ENCODE results near the gene FGD2. TPM values are rescaled to one million over a fixed set of nuclear protein-coding genes. Genes with fewer than 3 reads are reported as not detected.

Gene FGD2
- total RNA-seq, 1 donor from 2014 or later = not detected

DNA sequence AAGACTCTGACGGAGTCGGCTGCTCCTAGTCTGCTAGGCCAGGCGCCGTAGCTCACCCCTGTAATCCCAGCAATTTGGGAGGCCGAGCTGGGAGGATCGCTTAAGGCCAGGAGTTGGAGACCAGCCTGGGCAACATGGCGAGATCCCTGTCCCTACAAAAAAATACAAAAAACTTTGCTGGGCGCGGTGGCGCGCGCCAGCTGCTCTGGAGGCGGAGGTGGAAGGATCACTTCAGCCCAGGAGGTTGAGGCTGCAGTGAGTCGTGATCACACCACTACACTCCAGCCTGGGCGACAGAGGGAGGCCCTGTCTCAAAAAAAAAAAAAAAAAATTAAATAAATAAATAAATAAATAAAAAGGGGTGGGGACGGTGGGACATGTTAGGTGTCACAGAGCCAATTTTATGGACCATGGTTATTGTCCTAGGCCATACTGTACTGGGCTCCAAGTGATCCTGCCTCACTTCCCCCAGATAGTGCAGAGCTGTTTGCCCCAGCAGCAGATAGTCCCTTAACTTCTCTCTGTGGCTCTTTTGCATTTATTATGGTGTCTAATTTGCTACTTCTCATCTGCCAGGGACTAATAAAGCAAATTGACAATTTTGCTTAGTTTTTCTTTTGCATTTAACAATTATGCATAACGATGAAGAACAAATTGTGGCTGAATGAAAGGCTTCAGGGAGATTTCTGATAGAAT is 45.8 kb upstream of the FGD2 start:
- H3K36me3 Mint-ChIP-seq (ENCODE audit: insufficient read depth) = no peaks in the 10 kb centered on the region
- H3K4me3 Mint-ChIP-seq (ENCODE audit: low read depth) = no peak overlapping the region
- TF ChIP-seq, protein P1, sequence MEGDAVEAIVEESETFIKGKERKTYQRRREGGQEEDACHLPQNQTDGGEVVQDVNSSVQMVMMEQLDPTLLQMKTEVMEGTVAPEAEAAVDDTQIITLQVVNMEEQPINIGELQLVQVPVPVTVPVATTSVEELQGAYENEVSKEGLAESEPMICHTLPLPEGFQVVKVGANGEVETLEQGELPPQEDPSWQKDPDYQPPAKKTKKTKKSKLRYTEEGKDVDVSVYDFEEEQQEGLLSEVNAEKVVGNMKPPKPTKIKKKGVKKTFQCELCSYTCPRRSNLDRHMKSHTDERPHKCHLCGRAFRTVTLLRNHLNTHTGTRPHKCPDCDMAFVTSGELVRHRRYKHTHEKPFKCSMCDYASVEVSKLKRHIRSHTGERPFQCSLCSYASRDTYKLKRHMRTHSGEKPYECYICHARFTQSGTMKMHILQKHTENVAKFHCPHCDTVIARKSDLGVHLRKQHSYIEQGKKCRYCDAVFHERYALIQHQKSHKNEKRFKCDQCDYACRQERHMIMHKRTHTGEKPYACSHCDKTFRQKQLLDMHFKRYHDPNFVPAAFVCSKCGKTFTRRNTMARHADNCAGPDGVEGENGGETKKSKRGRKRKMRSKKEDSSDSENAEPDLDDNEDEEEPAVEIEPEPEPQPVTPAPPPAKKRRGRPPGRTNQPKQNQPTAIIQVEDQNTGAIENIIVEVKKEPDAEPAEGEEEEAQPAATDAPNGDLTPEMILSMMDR (IDR thresholded peaks at IDR 0.05; ENCODE audit: unreplicated experiment) = no peak
- no peaks in the 10 kb centered on the region for H3K27me3 Mint-ChIP-seq
- H3K27ac Mint-ChIP-seq = no peak overlapping the region
- no peaks in the 10 kb centered on the region for H3K9me3 Mint-ChIP-seq (ENCODE audit: low read depth)
- peaks cover 3% of the 10 kb centered on the region for H3K4me1 Mint-ChIP-seq (ENCODE audit: low read depth)
- DNase-seq (ENCODE audit: low spot score, unreplicated experiment) = no peak

DNA sequence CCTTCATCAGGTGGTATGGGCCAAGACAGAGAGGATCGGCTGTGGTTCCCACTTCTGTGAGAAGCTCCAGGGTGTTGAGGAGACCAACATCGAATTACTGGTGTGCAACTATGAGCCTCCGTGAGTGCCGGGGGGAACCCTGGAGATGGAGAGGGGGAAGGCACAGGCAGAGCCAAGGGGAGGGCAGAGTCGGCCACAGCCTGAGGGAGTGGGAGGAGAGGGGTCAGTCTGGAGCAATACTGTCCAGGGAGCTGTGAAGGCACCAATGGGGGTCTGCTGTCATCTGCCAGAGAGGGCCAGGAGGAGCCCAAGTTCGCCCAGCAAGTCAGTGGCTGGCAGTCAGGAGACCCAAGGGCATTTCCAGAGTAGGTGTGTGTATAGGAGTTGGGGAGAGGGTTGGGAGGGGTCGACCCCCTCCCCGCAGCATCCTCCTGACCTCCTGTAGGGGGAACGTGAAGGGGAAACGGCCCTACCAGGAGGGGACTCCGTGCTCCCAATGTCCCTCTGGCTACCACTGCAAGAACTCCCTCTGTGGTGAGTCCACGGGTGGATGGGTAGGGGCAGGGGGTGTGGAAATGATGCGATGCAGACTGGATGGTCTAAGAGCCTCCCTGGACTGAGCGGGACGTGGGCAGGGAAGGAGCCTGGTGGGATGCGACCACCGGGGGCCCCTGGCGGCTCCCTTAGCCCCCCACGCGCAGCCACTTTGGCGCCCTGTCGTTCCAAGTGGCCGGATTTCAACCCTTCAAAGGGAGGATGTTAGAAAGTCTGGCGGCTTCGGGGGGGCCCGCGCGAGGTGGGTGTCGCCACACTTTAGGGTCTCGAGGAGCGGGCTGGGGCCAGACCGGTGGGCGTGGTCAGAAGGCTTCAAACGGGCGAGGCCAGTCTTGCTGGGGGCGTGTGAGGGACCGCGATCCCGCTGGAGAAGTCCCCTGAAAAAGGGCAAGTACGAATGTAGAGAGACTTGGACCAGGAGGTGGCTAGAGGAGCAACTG is 43.7 kb upstream of the FGD2 start:
- Mint-ChIP-seq H3K9me3 (ENCODE audit: low read depth) (no peaks in the 10 kb centered on the region), H3K4me3 (ENCODE audit: low read depth) (no peak overlapping the region), H3K36me3 (ENCODE audit: insufficient read depth) (peaks cover 3% of the 10 kb centered on the region), H3K4me1 (ENCODE audit: low read depth) (peaks cover 3% of the 10 kb centered on the region), H3K27ac (no peak overlapping the region), H3K27me3 (no peaks in the 10 kb centered on the region)
- no peak for DNase-seq (ENCODE audit: low spot score, unreplicated experiment)
- TF ChIP-seq, protein P1 (IDR thresholded peaks at IDR 0.05; ENCODE audit: unreplicated experiment) = no peak

DNA sequence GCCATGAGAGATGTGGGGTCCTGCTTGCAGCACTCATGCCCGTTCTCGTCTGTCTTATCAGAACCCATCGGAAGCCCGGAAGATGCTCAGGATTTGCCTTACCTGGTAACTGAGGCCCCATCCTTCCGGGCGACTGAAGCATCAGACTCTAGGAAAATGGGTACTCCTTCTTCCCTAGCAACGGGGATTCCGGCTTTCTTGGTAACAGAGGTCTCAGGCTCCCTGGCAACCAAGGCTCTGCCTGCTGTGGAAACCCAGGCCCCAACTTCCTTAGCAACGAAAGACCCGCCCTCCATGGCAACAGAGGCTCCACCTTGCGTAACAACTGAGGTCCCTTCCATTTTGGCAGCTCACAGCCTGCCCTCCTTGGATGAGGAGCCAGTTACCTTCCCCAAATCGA is 42.6 kb upstream of the FGD2 start:
- TF ChIP-seq, protein P1 (IDR thresholded peaks at IDR 0.05; ENCODE audit: unreplicated experiment) = no peak
- H3K27me3 Mint-ChIP-seq = no peaks in the 10 kb centered on the region
- H3K9me3 Mint-ChIP-seq (ENCODE audit: low read depth) = no peaks in the 10 kb centered on the region
- no peak overlapping the region for H3K4me3 Mint-ChIP-seq (ENCODE audit: low read depth)
- peaks cover 3% of the 10 kb centered on the region for H3K36me3 Mint-ChIP-seq (ENCODE audit: insufficient read depth)
- peaks cover 3% of the 10 kb centered on the region for H3K4me1 Mint-ChIP-seq (ENCODE audit: low read depth)
- no peak for DNase-seq (ENCODE audit: low spot score, unreplicated experiment)
- peak overlapping the region; percentile 37 for H3K27ac Mint-ChIP-seq

DNA sequence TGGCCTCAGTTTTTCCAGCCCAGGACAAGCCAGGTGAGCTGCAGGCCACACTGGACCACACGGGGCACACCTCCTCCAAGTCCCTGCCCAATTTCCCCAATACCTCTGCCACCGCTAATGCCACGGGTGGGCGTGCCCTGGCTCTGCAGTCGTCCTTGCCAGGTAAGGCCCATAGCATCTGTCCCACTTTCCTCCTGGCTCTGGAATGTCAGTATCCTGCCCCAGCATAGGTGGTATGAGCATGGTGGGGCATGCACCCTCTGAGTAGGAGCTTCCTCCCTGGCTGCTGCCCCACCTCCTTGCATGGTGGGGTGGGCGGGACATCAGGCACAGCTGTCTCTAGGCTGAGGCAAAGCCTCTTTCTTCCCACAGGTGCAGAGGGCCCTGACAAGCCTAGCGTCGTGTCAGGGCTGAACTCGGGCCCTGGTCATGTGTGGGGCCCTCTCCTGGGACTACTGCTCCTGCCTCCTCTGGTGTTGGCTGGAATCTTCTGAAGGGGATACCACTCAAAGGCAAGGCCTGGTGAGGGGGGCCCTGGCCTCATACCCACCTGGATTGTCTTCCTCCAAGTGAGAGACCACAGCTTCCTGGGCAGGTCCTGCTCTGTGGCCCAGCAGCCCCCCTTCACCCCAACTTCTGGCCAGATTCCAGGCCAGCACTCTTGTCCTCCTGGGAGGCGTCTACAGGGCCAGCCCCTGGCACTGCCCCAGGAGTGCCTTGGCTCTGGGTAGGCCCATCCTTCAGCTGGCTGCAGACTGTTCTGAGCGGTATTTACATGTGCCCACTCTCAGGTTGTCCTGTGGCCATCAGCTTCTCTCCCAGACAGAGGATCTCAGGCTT is 41.8 kb upstream of the FGD2 start:
- no peak for DNase-seq (ENCODE audit: low spot score, unreplicated experiment)
- H3K4me3 Mint-ChIP-seq (ENCODE audit: low read depth) = no peak overlapping the region
- TF ChIP-seq, protein P1 (IDR thresholded peaks at IDR 0.05; ENCODE audit: unreplicated experiment) = no peak
- no peaks in the 10 kb centered on the region for H3K27me3 Mint-ChIP-seq
- peaks cover 3% of the 10 kb centered on the region for H3K4me1 Mint-ChIP-seq (ENCODE audit: low read depth)
- peaks cover 10% of the 10 kb centered on the region for H3K36me3 Mint-ChIP-seq (ENCODE audit: insufficient read depth)
- H3K27ac Mint-ChIP-seq = no peak overlapping the region
- no peaks in the 10 kb centered on the region for H3K9me3 Mint-ChIP-seq (ENCODE audit: low read depth)

DNA sequence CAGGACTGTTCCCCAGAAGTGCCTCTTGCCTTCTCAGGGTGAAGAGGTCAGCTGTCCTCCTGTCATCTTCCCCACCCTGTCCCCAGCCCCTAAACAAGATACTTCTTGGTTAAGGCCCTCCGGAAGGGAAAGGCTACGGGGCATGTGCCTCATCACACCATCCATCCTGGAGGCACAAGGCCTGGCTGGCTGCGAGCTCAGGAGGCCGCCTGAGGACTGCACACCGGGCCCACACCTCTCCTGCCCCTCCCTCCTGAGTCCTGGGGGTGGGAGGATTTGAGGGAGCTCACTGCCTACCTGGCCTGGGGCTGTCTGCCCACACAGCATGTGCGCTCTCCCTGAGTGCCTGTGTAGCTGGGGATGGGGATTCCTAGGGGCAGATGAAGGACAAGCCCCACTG is 41.1 kb upstream of the FGD2 start:
- Mint-ChIP-seq H3K36me3 (ENCODE audit: insufficient read depth) (peaks cover 11% of the 10 kb centered on the region), H3K4me1 (ENCODE audit: low read depth) (peaks cover 3% of the 10 kb centered on the region), H3K4me3 (ENCODE audit: low read depth) (no peak overlapping the region), H3K27ac (no peak overlapping the region), H3K27me3 (no peaks in the 10 kb centered on the region), H3K9me3 (ENCODE audit: low read depth) (no peaks in the 10 kb centered on the region)
- TF ChIP-seq, protein P1 (IDR thresholded peaks at IDR 0.05; ENCODE audit: unreplicated experiment) = no peak
- DNase-seq (ENCODE audit: low spot score, unreplicated experiment) = no peak
